D721Med (cell line): ENCODE measurements around the gene NPHP1.
"Not testable (repeated sequence)": the region's sequence is repeated elsewhere in the genome, so short reads cannot be mapped to it uniquely, and the experiment has no call there.

Experiments used
- DNase-seq: peaks from one replicate; pipeline ENCODE4 v3.0.0; 2011; ENCODE audit warnings: low spot score; ENCODE audit not compliant: insufficient read length
- FAIRE-seq: peaks from 2 replicates; lab custom pipeline; 2011; peaks lifted over from hg19 to GRCh38; lab: Jason Lieb, UNC
- TF ChIP-seq, protein P1 (sequence below): IDR thresholded peaks from 2 replicates; pipeline ENCODE4 v1.5.1; 2012; ENCODE audit warnings: mild to moderate bottlenecking, control low read depth; ENCODE audit not compliant: insufficient read depth; ENCODE audit errors: missing control alignments

The NPHP1 gene

DNA sequence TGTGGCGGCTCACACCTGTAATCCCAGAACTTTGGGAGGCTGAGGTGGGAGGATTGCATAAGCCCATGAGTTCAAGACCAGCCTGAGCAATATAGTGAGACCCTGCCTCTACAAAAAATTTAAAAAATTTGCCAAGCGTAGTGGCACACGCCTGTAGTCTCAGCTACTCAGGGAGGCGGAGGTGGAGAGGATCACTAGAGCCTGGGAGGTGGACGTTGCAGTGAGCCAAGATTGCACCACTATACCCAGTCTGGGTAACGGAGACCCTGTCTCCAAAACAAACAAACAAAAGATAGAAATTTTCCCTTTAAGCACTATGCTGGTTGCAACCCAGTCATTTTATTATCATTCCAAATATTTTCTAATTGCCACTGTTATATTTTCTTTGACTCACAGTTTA lies 32.3 kb downstream of the NPHP1 start:
- DNase-seq (no peak), FAIRE-seq (no peak)
- TF ChIP-seq, protein P1, sequence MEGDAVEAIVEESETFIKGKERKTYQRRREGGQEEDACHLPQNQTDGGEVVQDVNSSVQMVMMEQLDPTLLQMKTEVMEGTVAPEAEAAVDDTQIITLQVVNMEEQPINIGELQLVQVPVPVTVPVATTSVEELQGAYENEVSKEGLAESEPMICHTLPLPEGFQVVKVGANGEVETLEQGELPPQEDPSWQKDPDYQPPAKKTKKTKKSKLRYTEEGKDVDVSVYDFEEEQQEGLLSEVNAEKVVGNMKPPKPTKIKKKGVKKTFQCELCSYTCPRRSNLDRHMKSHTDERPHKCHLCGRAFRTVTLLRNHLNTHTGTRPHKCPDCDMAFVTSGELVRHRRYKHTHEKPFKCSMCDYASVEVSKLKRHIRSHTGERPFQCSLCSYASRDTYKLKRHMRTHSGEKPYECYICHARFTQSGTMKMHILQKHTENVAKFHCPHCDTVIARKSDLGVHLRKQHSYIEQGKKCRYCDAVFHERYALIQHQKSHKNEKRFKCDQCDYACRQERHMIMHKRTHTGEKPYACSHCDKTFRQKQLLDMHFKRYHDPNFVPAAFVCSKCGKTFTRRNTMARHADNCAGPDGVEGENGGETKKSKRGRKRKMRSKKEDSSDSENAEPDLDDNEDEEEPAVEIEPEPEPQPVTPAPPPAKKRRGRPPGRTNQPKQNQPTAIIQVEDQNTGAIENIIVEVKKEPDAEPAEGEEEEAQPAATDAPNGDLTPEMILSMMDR, result no peak

DNA sequence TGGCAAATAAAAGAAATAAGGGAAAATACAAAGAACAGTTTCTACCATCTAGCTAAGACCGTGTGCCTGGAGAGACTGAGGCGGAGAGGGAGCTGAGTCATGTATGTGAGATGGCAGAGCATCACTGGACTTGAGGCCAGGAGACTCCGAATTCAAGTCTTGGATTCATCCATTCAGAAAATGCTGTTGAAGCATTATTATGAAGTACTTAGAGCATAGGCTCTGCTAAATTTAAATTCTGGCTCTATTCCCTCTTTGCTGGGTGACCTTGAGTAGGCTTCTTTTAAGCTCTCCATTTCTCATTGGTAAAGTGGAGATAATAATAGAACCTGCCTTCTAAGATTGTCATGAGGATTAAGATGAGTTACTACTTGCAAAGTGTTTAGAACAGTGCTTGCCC lies 34.7 kb downstream of the NPHP1 start:
- FAIRE-seq, result no peak
- TF ChIP-seq, protein P1, result no peak
- no peak for DNase-seq

DNA sequence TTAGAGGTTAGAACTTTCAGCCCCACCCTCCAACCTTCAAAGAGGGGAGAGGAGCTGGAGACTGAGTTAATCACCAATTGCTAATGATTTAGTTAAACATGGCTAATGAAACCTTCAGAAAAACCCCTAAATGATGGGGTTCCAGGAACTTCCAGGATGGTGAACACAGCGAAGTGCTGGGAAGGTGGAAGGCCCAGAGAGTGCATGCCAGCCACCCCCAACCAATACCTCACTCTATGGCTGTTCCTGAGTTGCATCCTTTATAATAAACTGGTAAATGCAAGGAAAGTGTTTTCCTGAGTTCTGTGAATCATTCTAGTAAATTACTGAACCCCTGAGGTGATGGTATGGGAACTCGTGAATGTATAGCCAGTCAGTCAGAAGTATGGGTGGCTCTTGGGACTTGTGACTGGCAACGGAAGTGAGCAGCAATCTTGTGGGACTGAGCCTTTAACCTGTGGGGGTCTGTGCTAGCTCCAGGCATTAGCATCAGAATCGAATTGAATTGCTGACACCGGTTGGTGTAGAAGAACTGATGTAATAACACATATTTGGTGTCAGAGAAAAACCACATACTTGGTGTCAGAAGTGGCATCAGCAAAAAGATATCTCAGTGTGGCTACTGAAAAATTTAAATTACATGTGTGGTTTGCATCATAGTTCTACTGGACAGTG lies 37.4 kb downstream of the NPHP1 start:
- DNase-seq (no peak), FAIRE-seq (no peak)
- TF ChIP-seq, protein P1, result no peak

DNA sequence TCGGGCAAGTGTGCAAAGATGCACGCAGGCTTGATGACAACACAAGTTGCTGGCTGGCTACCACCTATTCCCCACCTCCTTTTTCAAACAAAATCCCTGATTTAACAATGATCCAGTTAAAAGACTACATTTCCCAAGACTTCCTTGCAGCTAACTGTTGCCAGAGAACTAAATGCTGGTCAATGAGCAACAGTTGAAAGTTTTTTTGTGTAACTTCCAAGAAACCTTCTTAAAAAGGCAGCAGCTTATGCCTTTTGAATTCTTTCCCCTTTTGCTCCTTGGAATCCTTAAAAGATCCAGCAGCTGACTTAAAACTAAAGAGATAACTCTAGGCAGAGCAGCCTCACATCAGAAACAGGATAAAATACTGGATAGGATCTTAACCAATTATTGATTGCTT lies 38.5 kb downstream of the NPHP1 start:
- FAIRE-seq, result no peak

DNA sequence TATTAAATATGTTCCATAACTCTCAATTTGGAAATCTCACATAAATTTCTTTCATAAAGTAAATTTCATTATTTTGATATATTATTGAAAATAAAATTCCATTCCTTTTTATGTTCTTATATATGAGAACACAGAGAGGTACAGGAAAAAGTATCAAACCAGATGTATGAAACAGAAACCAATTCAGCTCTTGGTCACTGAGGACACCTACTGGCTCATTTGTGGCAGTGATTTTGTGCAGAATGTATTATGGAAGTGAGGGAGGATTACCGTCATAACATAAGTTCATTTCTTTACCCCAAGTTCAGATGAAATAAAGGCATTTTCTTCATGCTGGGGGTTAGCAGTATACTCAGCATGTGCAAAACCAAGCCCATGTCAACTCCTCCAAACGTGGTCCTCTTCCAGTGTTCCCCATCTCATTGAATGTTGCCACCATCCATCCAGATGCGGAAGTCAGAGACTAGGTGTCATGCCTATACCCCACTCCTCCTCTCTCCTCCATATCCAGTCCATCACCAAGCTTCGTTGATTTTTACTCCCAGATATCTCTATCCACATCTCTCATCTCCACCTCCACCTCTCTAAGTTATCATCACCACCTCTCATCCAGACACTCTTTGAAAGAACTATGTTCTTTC lies 47.5 kb downstream of the NPHP1 start:
- FAIRE-seq (no peak), DNase-seq (no peak)
- TF ChIP-seq, protein P1, result peak; percentile 66

More for the DNA sequence above, 38.5 kb downstream of the NPHP1 start:
- TF ChIP-seq, protein P1, result no peak
- no peak for DNase-seq

DNA sequence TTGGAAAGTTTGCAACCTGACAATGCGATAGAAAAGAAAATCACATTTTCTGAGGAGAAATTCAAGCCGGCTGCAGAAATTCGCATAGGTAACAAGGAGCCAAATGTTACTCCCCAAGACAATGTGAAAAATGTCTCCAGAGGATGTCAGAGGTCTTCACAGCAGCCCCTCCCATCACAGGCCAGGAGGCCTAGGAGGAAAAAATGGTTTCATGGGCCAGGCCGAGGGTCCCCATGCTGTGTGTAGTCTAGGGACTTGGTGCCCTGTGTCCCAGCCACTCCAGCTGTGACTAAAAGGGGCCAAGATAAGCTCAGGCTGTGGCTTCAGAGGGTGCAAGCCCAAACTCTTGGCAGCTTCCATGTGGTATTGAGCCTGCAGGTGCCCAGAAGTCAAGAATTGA lies 50.0 kb downstream of the NPHP1 start:
- not testable (repeated sequence) for DNase-seq, FAIRE-seq

DNA sequence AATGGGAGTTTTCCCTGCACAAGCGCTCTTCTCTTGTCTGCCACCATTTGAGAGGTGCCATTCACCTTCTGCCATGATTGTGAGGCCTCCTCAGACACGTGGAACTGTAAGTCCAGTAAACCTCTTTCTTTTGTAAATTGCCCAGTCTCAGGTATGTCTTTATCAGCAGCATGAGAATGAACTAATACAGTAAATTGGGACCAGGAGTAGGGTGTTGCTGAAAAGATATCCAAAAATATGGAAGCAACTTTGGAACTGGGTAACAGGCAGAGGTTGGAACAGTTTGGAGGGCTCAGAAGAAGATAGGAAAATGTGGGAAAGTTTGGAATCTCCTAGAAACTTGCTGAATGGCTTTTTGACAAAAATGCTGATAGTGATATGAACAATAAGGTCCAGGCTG lies 50.6 kb downstream of the NPHP1 start:
- DNase-seq, FAIRE-seq: not testable (repeated sequence)

DNA sequence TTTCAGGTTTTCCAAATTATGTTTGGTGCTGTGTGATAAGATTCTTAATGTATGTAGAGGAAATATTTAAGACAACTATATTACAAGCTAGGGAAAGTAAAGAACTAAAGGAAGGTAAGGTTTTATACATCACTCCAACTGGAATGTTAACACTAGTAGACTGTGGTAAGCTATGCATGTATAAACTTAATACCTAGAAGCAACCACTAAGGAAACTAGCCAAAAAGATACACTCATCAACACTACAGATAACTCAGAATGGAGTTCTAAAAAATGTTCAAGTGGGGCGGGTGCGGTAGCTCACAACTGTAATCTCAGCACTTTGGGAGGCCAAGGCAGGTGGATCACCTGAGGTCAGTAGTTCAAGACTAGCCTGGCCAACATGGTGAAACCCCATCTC lies 51.4 kb downstream of the NPHP1 start:
- no peak for DNase-seq
- TF ChIP-seq, protein P1, result no peak
- FAIRE-seq, result no peak
